GM23248 (cell line): Measurements from ENCODE around the gene FAM180B.

Experiments
- EZH2 ChIP-seq: fragments of 200-600 bp; sonication (generic); IDR thresholded peaks from 2 replicates; pipeline ENCODE4 v1.6.1; 2018; ENCODE audit warnings: antibody characterized with exemption, mild to moderate bottlenecking; ENCODE audit not compliant: insufficient read depth, poor library complexity, severe bottlenecking
- EZH2phosphoT487 ChIP-seq: fragments of 200-600 bp; sonication (generic); IDR thresholded peaks from 2 replicates; pipeline ENCODE4 v1.6.1; 2018; ENCODE audit warnings: antibody characterized with exemption, moderate library complexity, mild to moderate bottlenecking, low read depth; ENCODE audit not compliant: insufficient read depth

DNA sequence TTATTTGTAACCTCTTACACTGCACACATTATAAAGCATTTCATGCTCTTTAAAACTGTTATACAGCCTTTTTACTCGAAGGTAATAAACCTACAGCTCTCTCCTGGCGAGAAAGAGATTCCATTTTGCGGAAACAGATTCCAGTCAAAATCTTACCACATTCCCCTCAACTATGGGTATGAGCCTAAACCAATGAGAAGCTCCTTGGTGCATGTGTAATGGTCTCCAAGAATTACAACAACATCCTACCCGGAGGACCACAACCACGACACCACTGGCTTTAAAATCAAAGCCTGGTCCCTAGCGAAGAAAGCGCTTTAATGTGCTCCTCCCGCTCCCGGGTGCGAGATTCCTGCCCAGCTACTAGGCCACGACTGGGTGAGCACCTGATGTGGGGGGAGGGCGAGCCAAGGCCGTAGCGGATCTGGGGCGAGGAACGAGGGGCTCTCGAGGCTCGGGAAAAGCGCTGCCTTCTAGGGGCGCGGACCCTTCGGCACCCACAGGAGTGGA, 34.4 kb upstream of the FAM180B start:
- TF ChIP-seq EZH2phosphoT487 (no peak), EZH2 (no peak)
